IPS DF 6.9 (cell line): Measurements from ENCODE around the gene NR4A1.

Experiments used
- DNase-seq: peaks from one replicate; pipeline ENCODE4 v3.0.0-alpha.2; 2013; ENCODE audit warnings: low read depth, low spot score
- H3K27ac ChIP-seq: one replicate; pipeline ENCODE4 v1.5.1; 2013; ENCODE audit warnings: low read length, control low read depth
- H3K27me3 ChIP-seq: 2 replicates; pipeline ENCODE4 v1.6.1; 2013; ENCODE audit warnings: mild to moderate bottlenecking, low read length; ENCODE audit not compliant: control insufficient read depth, insufficient read depth
- H3K36me3 ChIP-seq: 2 replicates; pipeline ENCODE4 v1.6.1; 2013; ENCODE audit warnings: low read length; ENCODE audit not compliant: control insufficient read depth, insufficient read depth
- H3K4me1 ChIP-seq: 2 replicates; pipeline ENCODE4 v1.6.1; 2013; ENCODE audit warnings: low read length; ENCODE audit not compliant: control insufficient read depth, insufficient read depth
- H3K4me3 ChIP-seq: 2 replicates; pipeline ENCODE4 v1.5.1; 2013; ENCODE audit warnings: mild to moderate bottlenecking, low read length
- H3K9me3 ChIP-seq: 2 replicates; pipeline ENCODE4 v1.6.1; 2013; ENCODE audit warnings: low read length, inconsistent platforms; ENCODE audit not compliant: control insufficient read depth, insufficient read depth
- WGBS: extraction: QIAGEN DNeasy Blood & Tissue Kit; methylation state at CpG from one replicate; pipeline ENCODE4 v1.1.7; 2013; ENCODE audit warnings: mixed read lengths, missing lambda C conversion rate; ENCODE audit not compliant: insufficient read length, insufficient coverage; 5-methylcytosine and 5-hydroxymethylcytosine counted together

Gene NR4A1

DNA sequence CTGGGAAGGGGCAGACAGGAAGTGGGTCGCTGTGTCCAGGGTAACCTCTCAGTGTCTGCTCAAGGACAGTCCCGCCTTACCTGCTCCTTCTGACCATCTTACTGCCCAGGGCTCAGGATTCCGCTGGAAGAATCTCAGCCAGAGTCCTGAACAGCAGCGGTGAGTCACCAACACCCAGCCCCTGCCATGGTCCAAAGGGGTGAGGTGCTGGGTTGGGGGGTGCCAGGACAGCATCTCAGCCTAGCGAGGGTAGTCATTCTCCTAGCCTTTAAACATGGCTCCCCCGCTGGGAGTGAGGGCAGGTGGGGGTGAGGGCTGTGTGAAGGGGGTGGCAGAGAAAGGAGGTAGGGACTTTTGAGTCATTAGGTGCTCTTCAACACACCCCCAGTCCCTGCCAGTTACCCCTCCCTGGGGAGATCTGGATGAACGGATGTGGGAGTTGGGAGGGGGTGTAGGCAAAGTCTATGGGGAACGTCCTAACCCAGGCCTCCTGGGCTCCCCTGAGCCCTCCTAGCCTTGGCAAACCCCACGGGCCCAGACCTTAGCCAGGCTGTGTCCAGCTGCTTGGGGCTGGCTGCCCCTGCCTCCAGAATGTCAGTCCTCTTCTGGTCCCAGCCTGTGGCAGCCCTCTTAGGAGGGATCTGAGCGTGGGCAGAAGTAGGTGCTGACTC is 42.0 kb upstream of the NR4A1 start:
- peaks cover 34% of the 10 kb centered on the region for H3K27me3 ChIP-seq
- H3K27ac ChIP-seq: no peak overlapping the region
- H3K4me1 ChIP-seq: peaks cover 13% of the 10 kb centered on the region
- WGBS: no CpG with 5 or more reads among the region's 10 CpGs
- no peak overlapping the region for H3K4me3 ChIP-seq
- H3K36me3 ChIP-seq: no peaks in the 10 kb centered on the region
- H3K9me3 ChIP-seq: no peaks in the 10 kb centered on the region
- no peak for DNase-seq

DNA sequence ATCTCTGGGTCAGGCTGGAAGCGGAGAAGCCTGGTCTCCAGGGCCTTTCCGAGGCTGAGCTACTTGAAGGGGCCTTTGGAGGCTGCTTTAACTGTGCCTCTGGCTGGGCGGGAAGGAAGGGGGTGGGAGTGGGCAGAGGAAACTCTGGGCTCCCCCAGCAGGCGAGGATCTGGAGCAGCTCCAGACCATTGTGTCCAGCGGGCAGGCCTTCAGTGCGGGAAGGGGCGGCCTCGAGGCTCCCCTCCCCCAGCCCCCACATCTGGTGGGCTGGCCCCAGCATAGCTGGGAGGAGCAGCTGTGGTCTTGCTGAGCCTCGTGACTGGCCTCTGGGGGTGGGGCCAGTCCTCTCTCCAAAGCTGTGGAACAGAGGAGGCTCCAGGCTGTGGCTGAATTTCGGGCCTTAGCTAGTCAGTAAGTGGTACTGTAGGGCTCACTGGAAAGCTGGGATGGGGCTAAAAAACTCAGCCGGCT is 41.1 kb upstream of the NR4A1 start:
- Histone ChIP-seq H3K4me1 (peaks cover 15% of the 10 kb centered on the region), H3K36me3 (no peaks in the 10 kb centered on the region), H3K9me3 (no peaks in the 10 kb centered on the region), H3K27ac (no peak overlapping the region), H3K27me3 (peaks cover 31% of the 10 kb centered on the region), H3K4me3 (no peak overlapping the region)
- no CpG with 5 or more reads among the region's 11 CpGs for WGBS
- no peak for DNase-seq

DNA sequence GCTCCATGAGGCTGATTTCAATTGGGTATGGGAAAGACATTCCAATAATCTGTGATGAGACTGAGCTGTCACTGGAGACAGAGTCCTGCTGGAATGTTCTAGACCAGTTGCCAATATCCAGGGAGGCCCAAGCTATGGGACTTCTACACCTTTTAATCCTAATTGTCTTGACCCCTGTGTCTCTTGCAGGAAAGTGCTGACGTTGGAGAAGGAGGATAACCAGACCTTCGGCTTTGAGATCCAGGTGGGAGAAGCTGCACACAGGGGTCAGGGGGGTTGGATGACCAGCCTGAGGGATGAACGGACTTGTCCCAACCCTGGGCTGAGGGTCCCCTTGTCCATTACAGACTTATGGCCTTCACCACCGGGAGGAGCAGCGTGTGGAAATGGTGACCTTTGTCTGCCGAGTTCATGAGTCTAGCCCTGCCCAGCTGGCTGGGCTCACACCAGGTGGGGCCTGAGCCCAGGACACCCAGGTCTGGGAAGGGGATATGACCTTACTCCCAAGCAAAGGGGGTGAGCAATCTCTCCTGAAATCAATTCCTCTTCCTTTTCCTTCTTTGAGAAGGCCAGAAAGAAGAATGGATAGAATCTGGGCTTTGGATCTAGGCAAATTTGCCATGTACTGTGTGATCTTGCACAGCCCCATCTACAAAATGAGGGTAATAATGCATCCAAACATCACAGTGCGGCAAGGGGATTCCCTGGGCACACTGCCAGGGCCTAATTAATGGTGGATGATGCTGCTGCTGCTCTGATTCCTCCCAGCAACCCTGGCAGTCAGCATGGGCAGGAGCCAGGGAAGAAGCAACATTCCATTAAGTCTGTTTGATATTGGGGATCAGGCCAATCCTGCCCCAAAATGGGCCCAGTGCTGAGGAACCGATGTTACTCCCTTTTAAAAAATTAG is 40.3 kb upstream of the NR4A1 start:
- H3K36me3 ChIP-seq: no peaks in the 10 kb centered on the region
- peaks cover 29% of the 10 kb centered on the region; the same call in 1 of the 2 replicates for H3K27me3 ChIP-seq
- H3K4me1 ChIP-seq: peaks cover 12% of the 10 kb centered on the region
- no peak for DNase-seq
- no peaks in the 10 kb centered on the region for H3K9me3 ChIP-seq
- no CpG with 5 or more reads among the region's 8 CpGs for WGBS
- H3K4me3 ChIP-seq: no peak overlapping the region
- no peak overlapping the region for H3K27ac ChIP-seq

DNA sequence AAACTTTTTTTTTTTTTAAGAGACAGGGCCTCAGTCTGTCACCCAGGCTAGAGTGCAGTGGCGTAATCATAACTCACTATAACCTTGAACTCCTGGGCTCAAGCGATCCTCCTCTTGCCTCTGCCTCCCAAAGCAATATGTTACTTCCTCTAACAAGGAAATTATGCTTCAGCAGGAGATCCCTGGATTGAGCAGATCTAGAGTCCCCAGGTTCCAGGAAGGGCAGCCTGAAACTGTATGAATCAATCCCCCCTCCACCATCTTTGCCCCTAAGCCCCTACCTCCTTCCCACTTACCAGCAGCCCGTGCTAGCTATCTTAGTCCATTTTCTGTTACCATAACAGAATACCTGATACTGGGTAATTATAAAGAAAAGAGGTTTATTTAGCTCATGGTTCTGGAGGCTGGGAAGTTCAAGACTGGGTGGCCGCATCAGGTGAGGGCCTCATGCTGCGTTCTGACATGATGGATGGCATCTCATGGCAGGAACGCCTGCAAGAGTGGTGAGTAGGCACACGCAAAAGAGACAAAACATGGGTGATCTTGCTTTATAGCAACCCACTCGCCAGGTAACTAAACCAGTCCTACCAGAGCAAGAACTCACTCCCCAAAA is 39.5 kb upstream of the NR4A1 start:
- WGBS: no CpG with 5 or more reads among the region's 8 CpGs
- H3K27me3 ChIP-seq: peaks cover 23% of the 10 kb centered on the region; the same call in 1 of the 2 replicates
- no peak overlapping the region for H3K4me3 ChIP-seq
- H3K27ac ChIP-seq: no peak overlapping the region
- peaks cover 12% of the 10 kb centered on the region for H3K4me1 ChIP-seq
- no peak for DNase-seq
- H3K9me3 ChIP-seq: no peaks in the 10 kb centered on the region
- H3K36me3 ChIP-seq: no peaks in the 10 kb centered on the region

DNA sequence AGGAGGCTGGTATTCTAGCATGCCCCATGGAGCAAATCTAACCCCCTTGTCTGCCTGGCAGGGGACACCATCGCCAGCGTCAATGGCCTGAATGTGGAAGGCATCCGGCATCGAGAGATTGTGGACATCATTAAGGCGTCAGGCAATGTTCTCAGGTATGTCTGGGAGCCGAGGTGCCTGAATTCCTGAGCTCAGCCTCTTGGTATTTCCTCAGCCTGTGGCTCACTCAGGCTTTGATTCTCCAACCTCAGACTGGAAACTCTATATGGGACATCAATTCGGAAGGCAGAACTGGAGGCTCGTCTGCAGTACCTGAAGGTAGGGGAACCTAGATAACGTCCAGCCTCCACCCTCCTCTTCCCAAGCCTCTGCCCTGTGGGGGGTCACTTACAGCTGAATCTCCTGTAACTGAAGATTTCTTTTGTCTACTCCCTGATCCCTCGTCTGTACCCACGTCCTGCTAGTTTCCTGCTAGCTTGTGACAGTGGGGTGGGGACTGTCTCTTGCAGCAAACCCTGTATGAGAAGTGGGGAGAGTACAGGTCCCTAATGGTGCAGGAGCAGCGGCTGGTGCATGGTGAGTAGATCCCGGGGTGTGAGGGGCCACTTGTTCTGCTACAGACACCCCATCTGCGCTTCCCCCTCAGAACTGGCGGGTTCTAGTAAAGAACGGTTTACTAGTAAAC is 37.5 kb upstream of the NR4A1 start:
- H3K4me1 ChIP-seq: peaks cover 10% of the 10 kb centered on the region
- DNase-seq: no peak
- no peak overlapping the region for H3K4me3 ChIP-seq
- no CpG with 5 or more reads among the region's 16 CpGs for WGBS
- H3K9me3 ChIP-seq: no peaks in the 10 kb centered on the region
- peaks cover 10% of the 10 kb centered on the region; the same call in 1 of the 2 replicates for H3K27me3 ChIP-seq
- no peak overlapping the region for H3K27ac ChIP-seq
- no peaks in the 10 kb centered on the region for H3K36me3 ChIP-seq

DNA sequence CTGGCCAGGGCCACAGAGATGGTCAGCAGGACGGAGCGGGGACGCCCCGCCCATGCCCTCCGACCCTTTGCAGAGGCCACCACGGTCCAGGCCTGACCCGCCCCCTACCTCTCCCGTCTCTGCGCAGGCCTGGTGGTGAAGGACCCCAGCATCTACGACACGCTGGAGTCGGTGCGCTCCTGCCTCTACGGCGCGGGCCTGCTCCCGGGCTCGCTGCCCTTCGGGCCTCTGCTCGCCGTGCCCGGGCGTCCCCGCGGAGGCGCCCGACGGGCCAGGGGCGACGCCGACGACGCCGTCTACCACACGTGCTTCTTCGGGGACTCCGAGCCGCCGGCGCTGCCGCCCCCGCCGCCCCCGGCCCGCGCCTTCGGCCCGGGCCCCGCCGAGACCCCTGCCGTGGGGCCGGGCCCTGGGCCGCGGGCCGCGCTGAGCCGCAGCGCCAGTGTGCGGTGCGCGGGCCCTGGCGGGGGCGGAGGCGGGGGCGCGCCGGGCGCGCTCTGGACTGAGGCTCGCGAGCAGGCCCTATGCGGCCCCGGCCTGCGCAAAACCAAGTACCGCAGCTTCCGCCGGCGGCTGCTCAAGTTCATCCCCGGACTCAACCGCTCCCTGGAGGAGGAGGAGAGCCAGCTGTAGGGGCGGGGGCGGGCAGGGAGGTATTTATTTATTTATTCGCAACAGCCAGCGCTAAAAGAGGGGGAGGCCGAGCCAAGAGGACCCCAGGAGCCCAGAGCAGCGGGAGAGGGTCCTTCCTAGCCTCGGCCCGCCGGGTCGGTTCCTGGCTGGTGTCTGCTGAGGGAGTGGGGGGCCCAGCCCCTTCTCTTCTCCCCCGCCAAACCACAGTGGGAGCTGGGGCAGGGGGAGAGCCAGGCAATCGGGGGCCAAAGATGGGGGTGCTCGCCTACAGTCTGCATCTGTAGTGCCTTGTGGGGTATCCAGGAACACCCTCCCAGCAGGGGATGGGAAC is 36.4 kb upstream of the NR4A1 start:
- Histone ChIP-seq H3K4me3 (peak overlapping the region; percentile 34; the same call in 1 of the 2 replicates), H3K9me3 (no peaks in the 10 kb centered on the region), H3K4me1 (peaks cover 8% of the 10 kb centered on the region), H3K36me3 (no peaks in the 10 kb centered on the region), H3K27me3 (peaks cover 9% of the 10 kb centered on the region; the same call in 1 of the 2 replicates), H3K27ac (no peak overlapping the region)
- DNase-seq: no peak
- no CpG with 5 or more reads among the region's 93 CpGs for WGBS

DNA sequence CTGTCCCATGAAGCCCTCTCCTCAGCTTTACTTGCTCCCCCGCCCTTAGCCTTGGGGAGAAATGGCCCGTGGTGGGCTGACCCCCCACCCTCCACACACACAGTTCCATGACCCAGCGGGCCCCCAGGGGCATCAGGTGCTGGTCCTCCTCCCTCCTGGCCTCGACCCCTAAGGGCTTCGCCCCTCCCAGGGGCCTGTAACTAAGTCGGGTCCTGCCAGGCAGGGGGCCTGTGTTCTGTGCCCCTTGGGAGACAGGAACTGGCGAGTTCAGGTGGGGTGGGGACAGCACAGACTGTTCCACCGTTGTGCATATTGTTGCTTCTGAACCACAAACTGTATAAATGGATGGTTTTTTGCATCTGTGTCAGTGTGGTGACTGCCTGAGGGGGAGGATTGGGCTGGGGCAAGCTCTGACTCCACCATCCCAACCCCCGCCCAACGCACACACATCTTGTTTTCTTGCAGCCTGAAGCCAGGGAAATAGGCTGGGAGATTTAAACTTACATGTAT is 35.7 kb upstream of the NR4A1 start:
- Histone ChIP-seq H3K9me3 (no peaks in the 10 kb centered on the region), H3K27ac (no peak overlapping the region), H3K4me3 (no peak overlapping the region), H3K4me1 (peaks cover 7% of the 10 kb centered on the region), H3K27me3 (peaks cover 9% of the 10 kb centered on the region; the same call in 1 of the 2 replicates), H3K36me3 (no peaks in the 10 kb centered on the region)
- no peak for DNase-seq
- no CpG with 5 or more reads among the region's 10 CpGs for WGBS

DNA sequence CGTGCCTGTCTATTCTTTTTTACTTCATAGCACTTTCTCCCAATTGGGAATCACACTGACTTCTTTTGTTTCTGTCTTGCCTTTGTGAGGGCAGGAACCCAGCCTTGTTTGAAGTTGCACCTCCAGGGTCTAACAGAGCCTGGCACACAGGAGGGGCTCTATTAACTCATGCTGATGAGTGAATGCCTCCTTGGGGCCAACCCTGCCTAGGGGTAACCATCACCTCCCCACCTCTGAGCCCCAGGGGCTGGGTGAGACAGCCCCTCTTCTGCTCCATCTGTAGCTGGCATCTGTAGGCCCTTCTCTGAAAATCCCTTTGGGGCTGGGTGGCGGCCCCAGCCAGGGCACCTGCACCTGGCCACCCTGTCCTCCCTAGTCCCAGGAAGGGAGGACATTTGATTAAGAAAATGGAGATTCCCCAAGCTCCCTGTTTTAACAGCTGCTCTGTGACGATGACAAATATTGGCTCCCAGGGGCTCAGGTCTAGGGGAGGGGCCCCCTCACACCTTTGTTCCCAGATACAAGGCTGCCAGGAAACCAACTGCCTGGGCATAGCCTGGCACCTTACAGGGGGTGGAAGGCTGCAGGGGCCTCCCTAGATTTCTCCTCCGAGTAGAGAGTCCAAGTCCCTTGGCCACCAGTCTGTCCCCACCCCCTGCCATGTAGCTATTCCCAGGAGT is 32.7 kb upstream of the NR4A1 start:
- Histone ChIP-seq H3K9me3 (no peaks in the 10 kb centered on the region), H3K36me3 (no peaks in the 10 kb centered on the region), H3K27ac (no peak overlapping the region), H3K27me3 (peaks cover 8% of the 10 kb centered on the region; the same call in 1 of the 2 replicates), H3K4me3 (no peak overlapping the region), H3K4me1 (peaks cover 4% of the 10 kb centered on the region; the same call in 1 of the 2 replicates)
- no peak for DNase-seq
- no CpG with 5 or more reads among the region's 4 CpGs for WGBS
